Right atrium auricular region (tissue), 2 donors: ENCODE measurements around the gene C11orf24. TPM values are rescaled to one million over a fixed set of nuclear protein-coding genes. Genes with fewer than 3 reads are reported as not detected.

Source experiments
- DNase-seq: peaks from one replicate; pipeline ENCODE4 v3.0.0-alpha.2; 2019; ENCODE audit warnings: low spot score
- H3K27ac ChIP-seq, 2 donors: fragments of 200-600 bp; sonication (generic); 1 replicate in 1 of 2; 2 replicates in 1 of 2; pipeline ENCODE4 v1.5.1; 2016 to 2019
- H3K27me3 ChIP-seq, 2 donors: fragments of 200-600 bp; sonication (generic); one replicate each; pipeline versions ENCODE4 v1.5.1 to v1.6.0; 2017 to 2019
- H3K36me3 ChIP-seq: fragments of 200-600 bp; sonication (generic); one replicate; pipeline ENCODE4 v1.5.1; 2016
- H3K4me1 ChIP-seq, 2 donors: fragments of 200-600 bp; sonication (generic); one replicate each; pipeline versions ENCODE4 v1.5.1 to v1.6.0; 2017 to 2019
- H3K4me3 ChIP-seq, 2 donors: fragments of 200-600 bp; sonication (generic); 1 replicate in 1 of 2; 2 replicates in 1 of 2; pipeline ENCODE4 v1.5.1; 2017 to 2019; ENCODE audit warnings: mild to moderate bottlenecking in 1 of 2, moderate library complexity in 1 of 2
- H3K9me3 ChIP-seq, 2 donors: fragments of 200-600 bp; sonication (generic); one replicate each; pipeline ENCODE4 v1.5.1; 2019
- CTCF ChIP-seq, 2 donors: fragments of 200-600 bp; sonication (generic); IDR thresholded peaks; one replicate each; pipeline ENCODE4 v1.5.1; 2019; ENCODE audit warnings: antibody characterized with exemption in 2 of 2
- total RNA-seq, 2 donors: library from RNA; depleted of rRNA; stranded (reverse); fragments of >200 nt; gene quantifications; one replicate each; pipeline ENCODE4 v1.1.0, GENCODE V29; 2016

The C11orf24 gene
- total RNA-seq, 2 donors from 2014 or later, result 20.4 to 21.3 TPM

- TF ChIP-seq CTCF (IDR thresholded peaks at IDR 0.05), result no peak
- Histone ChIP-seq H3K4me3 (no peak overlapping the region), H3K4me1 (peaks cover 0 to 29% of the 10 kb centered on the region in 2 donors), H3K9me3 (no peaks in the 10 kb centered on the region), H3K27ac (no peak overlapping the region), H3K36me3 (no peaks in the 10 kb centered on the region), H3K27me3 (no peaks in the 10 kb centered on the region)
- DNase-seq, result no peak
Observed at GRCh38 chr11:68274306-68274705, 2.5 kb upstream of the C11orf24 start.

DNA sequence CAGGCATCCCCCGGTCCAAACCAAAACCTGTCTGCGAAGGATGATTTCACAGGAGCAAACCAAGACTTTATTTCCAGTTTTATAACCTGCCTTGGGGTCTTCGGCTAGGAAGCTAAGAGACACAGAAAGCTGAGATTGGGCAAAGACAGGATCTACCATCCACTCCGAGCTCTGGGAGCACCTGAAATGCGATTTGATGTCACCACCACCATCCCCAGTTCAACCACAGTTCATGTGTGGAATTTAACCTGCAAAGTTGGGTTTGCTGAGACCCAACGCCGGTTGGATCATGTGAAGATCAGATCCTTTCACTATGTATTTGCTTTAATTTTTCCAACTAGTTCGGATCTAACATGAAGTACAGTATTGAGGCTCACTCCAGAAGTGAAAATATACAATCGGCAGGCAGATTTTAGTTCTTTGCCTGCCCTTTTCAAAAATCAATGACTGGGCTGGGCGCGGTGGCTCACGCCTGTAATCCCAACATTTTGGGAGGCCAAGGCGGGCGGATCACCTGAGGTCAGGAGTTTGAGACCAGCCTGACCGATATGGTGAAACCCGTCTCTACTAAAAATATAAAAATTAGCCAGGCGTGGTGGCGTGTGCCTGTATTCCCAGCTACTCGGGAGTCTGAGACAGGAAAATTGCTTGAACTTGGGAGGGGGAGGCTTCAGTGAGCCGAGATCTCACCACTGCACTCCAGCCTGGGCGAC, 1.4 kb upstream of the C11orf24 start:
- Histone ChIP-seq H3K36me3 (peaks cover under 1% of the 10 kb centered on the region), H3K27ac (peak overlapping the region; percentile 95 to 97), H3K9me3 (no peaks in the 10 kb centered on the region), H3K4me3 (no peak overlapping the region), H3K4me1 (peaks cover 0 to 31% of the 10 kb centered on the region in 2 donors), H3K27me3 (no peaks in the 10 kb centered on the region)
- no peak for TF ChIP-seq CTCF (IDR thresholded peaks at IDR 0.05)
- no peak for DNase-seq

DNA sequence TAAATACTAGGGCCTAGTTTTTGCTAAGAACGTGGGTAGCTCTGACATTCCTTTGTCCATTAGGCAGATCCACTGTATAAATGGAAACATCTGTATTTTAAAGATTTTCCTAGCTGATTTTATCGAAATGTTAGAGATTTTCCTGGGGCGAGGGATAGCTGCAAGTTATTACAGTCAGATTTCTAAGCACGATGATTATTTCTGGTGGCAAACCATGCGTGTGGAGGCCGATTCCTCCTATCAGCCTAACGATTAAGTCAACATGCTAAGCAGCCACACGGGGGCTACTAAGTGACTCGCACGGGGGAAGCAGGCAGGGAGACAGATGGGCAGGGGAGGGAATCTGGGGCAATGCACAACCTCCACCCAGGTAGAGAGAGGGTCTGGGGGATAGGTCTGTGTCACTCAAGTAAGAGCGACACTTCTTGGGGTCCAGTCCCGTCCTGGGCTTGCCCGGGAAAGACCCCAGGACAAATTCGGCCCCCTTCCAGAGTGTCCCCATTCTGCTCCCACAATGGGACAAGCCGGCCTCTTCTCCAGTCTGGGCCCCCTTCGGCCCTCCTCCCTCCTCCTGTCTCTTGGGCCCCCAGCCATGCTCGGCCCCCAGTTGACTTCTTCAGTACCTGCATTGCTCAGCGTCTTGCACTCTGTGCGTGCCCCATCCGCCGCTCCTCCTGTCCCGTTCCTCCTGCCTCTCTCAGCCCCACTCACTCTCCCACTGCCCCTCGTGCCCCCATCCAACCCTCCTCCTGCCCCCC, 571 bp downstream of the C11orf24 start:
- Histone ChIP-seq H3K4me3 (peak overlapping the region; percentile 67 to 88), H3K27ac (peak overlapping the region; percentile 95 to 97), H3K9me3 (no peaks in the 10 kb centered on the region), H3K36me3 (peaks cover 20% of the 10 kb centered on the region), H3K4me1 (peaks cover 0 to 31% of the 10 kb centered on the region in 2 donors), H3K27me3 (no peaks in the 10 kb centered on the region)
- peak; percentile 78 for DNase-seq
- peak in 1 of 2 donors; percentile 59 for TF ChIP-seq CTCF (IDR thresholded peaks at IDR 0.05)

DNA sequence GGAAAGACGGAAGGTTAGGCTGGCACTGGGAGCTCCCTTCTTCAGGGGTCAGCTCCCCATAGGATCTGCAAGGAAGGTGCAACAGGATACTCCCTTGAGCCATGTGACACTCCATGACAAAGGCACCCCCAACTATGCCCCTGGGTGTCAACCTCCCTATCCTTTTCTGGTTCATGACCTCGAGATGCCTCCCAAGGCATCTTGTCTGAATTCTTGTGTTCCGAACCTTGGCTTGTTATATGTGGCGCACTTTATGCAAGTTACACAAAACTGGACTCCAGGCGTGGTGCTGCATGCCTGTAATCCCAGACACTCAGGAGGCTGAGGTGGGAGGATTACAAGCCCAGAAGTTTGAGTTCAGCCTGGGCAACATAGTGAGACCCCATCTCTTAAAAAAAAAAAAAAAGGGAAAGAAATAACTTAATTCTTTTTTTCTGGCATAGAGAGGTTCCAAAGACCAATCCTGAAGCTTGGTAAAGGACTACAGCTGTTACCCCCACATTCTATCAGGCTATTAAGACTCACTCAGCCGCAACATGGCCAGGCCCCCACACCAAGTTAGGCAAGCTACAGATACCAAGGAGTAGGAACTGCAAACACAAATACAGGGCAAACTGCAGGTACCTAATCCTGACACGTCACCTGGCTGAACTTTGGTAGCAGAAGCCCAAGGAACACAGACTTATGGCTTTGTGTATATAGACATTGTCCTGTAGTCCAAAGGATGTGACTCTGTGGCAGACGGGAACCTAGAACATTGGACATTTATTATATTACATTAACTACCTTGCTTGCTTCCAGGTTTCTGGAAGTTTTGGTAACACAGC, 1.4 kb downstream of the C11orf24 start:
- peak overlapping the region; percentile 95 to 97 for H3K27ac ChIP-seq
- peaks cover 0 to 31% of the 10 kb centered on the region in 2 donors for H3K4me1 ChIP-seq
- H3K36me3 ChIP-seq, result peaks cover 28% of the 10 kb centered on the region
- peak overlapping the region; percentile 67 to 88 for H3K4me3 ChIP-seq
- DNase-seq, result no peak
- H3K27me3 ChIP-seq, result no peaks in the 10 kb centered on the region
- no peak for TF ChIP-seq CTCF (IDR thresholded peaks at IDR 0.05)
- no peaks in the 10 kb centered on the region for H3K9me3 ChIP-seq

DNA sequence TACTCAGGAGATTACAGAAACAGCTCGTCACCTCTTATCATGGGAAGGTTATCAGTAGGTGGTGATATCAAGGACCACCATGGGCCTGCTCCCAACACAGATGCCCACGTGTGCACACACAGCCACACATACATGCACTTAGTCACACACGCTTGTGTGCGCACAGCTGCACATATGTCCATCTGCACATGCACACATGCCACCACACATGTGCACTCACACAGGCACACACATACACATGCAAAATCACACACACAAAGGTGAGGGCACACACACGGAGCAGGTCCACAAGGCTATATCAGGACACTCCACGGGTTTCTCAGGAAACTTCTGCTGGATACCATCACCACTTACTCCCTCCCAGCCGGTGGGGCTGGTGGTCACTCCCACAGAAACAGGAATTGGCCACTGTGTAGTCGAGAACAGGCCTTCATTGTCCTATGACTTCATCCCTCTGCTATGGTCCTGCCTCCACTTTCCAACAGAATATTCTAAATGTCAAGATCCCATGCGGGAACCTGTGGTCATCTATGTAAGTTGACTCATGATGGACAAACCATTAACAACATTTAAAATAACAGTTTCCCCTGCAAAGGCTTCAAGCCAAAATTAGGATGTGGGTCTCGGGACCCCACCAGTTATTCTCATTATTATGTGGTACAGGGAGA, 2.2 kb downstream of the C11orf24 start:
- H3K27ac ChIP-seq, result peak overlapping the region in 1 of 2 donors; percentile 95
- no peak for DNase-seq
- peaks cover 36% of the 10 kb centered on the region for H3K36me3 ChIP-seq
- no peak for TF ChIP-seq CTCF (IDR thresholded peaks at IDR 0.05)
- H3K4me3 ChIP-seq, result no peak overlapping the region
- H3K4me1 ChIP-seq, result peaks cover 0 to 31% of the 10 kb centered on the region in 2 donors
- H3K9me3 ChIP-seq, result no peaks in the 10 kb centered on the region
- no peaks in the 10 kb centered on the region for H3K27me3 ChIP-seq
